GM12891 (cell line): ENCODE results near the gene MICALL2.

Source experiments
- POLR2A ChIP-seq: IDR thresholded peaks from 2 replicates; pipeline ENCODE4 v1.6.1; 2011; ENCODE audit warnings: low read depth, low read length, control low read depth
- POLR2AphosphoS5 ChIP-seq: IDR thresholded peaks from 2 replicates; pipeline ENCODE4 v1.6.1; 2011; ENCODE audit warnings: low read depth, low read length, control low read depth
- POU2F2 ChIP-seq: IDR thresholded peaks from 2 replicates; pipeline ENCODE4 v1.6.1; 2011; ENCODE audit warnings: low read depth, mild to moderate bottlenecking, control low read depth, low read length, moderate library complexity
- SPI1 ChIP-seq: IDR thresholded peaks from 2 replicates; pipeline ENCODE4 v1.6.1; 2011; ENCODE audit warnings: low read depth, low read length, control low read depth
- TAF1 ChIP-seq: IDR thresholded peaks from 2 replicates; pipeline ENCODE4 v1.6.1; 2011; ENCODE audit warnings: low read depth, low read length, control low read depth

DNA sequence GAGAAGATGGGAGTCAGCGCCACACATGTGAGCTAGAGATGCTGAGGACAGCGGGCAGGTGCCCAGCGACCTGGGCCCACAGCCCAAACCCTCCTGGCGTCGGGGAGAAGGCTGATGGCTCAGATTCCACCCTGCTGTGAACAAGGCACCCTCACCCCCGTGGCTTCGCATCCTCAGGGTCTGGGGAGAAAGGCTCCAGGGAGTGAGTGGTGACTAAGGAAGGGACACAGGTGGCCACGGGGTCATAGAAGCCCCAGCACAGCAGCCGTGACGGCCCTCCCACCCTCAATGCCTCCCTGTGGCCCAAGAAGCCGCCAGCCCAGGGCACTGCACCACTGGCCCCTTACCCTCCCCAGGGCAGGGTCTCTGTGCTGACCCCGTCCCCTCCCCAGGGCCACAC is 25.3 kb upstream of the MICALL2 start:
- TF ChIP-seq TAF1 (no peak), POLR2AphosphoS5 (no peak), POLR2A (no peak), SPI1 (no peak), POU2F2 (no peak)
